ENCODE measurements around the gene CABLES2. TPM values are rescaled to one million over a fixed set of nuclear protein-coding genes. Genes with fewer than 3 reads are reported as not detected.
A peak's percentile ranks its signal among the peaks of the same experiment; 100 is the strongest.

The CABLES2 gene
- polyA plus RNA-seq, 2 of the 4 experiments (the other 2 are of a cell fraction) = 3.9 to 7.7 TPM

DNA sequence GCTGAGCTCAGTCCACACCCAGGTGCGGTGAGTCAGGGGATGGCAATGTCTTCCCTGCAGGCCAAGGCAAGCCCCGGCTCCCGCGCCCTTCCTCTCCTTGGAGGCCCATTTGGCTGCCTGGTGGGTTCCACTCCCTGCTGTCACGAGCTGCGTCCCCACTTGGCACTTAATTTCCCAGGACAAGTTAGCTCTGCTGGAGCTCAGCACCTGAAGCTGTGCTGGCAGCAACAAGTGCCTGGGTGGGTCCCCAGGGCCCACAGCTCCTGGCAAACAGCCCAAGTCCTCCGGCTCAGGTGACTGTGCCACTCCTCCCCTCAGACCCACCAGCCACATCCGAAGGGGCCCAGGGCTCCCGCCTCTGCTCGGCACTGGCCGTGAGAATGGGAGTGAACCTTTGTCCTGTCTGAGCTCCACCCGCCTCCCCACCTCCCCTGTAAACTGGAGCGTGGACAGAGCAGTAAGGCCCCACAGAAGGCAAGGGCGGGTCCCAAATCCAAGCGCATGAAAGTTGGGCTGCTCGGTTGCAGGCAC lies 56.9 kb downstream of the CABLES2 start:
- ATAC-seq = peak; percentile 59 to 62
- peak; percentile 1; the same call in 1 of the 2 replicates for TF ChIP-seq MAZ (IDR thresholded peaks at IDR 0.05; ENCODE audit: borderline replicate concordance, low read depth, low read length)
- TF ChIP-seq KDM1A (IDR thresholded peaks at IDR 0.05; ENCODE audit: low read depth) = no peak
- peak; percentile 41 to 49; a peak in 1 of 5 replicates for TF ChIP-seq EP300 (IDR thresholded peaks at IDR 0.05)
- peak; percentile 37 for TF ChIP-seq GATA3 (IDR thresholded peaks at IDR 0.05; ENCODE audit: borderline replicate concordance)
- TF ChIP-seq, protein P1, sequence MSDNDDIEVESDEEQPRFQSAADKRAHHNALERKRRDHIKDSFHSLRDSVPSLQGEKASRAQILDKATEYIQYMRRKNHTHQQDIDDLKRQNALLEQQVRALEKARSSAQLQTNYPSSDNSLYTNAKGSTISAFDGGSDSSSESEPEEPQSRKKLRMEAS (IDR thresholded peaks at IDR 0.05) = peak; percentile 51; the same call in 1 of the 2 replicates
- TF ChIP-seq NFE2L2 (conservative IDR thresholded peaks at IDR 0.05; ENCODE audit: low read length) = no peak
- TF ChIP-seq, protein P2, sequence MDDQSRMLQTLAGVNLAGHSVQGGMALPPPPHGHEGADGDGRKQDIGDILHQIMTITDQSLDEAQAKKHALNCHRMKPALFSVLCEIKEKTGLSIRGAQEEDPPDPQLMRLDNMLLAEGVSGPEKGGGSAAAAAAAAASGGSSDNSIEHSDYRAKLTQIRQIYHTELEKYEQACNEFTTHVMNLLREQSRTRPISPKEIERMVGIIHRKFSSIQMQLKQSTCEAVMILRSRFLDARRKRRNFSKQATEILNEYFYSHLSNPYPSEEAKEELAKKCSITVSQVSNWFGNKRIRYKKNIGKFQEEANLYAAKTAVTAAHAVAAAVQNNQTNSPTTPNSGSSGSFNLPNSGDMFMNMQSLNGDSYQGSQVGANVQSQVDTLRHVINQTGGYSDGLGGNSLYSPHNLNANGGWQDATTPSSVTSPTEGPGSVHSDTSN (IDR thresholded peaks at IDR 0.05) = no peak
- TF ChIP-seq ZSCAN20 (CRISPR knock-in tag; IDR thresholded peaks at IDR 0.05) = 0 out of 2 replicates have a peak, but pooled peaks have one; percentile 11
- TF ChIP-seq, protein P3, sequence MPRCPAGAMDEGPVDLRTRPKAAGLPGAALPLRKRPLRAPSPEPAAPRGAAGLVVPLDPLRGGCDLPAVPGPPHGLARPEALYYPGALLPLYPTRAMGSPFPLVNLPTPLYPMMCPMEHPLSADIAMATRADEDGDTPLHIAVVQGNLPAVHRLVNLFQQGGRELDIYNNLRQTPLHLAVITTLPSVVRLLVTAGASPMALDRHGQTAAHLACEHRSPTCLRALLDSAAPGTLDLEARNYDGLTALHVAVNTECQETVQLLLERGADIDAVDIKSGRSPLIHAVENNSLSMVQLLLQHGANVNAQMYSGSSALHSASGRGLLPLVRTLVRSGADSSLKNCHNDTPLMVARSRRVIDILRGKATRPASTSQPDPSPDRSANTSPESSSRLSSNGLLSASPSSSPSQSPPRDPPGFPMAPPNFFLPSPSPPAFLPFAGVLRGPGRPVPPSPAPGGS (IDR thresholded peaks at IDR 0.05) = 0 out of 3 replicates have a peak, but pooled peaks have one; percentile 23
- peak in 1 of 2 experiments; percentile 65; a peak in 2 of 5 replicates for TF ChIP-seq JUN (IDR thresholded peaks at IDR 0.05)
- TF ChIP-seq FOSL2 (IDR thresholded peaks at IDR 0.05) = peak; percentile 64; the same call in 1 of the 2 replicates
- TF ChIP-seq FOSL2 (CRISPR knock-in tag; IDR thresholded peaks at IDR 0.05) = peak; percentile 86
- TF ChIP-seq JUNB (IDR thresholded peaks at IDR 0.05) = peak; percentile 30; the same call in 1 of the 2 replicates
- TF ChIP-seq FOSB (CRISPR knock-in tag; IDR thresholded peaks at IDR 0.05) = no peak
- TF ChIP-seq RAD21 (conservative IDR thresholded peaks at IDR 0.05 in 1 of 2, IDR thresholded peaks at IDR 0.05 in 1 of 2) = peak; percentile 3 to 10; a peak in 1 of 5 replicates
- TF ChIP-seq RNF2 (IDR thresholded peaks at IDR 0.05; ENCODE audit: borderline replicate concordance, low read depth) = no peak
- TF ChIP-seq, protein P4, sequence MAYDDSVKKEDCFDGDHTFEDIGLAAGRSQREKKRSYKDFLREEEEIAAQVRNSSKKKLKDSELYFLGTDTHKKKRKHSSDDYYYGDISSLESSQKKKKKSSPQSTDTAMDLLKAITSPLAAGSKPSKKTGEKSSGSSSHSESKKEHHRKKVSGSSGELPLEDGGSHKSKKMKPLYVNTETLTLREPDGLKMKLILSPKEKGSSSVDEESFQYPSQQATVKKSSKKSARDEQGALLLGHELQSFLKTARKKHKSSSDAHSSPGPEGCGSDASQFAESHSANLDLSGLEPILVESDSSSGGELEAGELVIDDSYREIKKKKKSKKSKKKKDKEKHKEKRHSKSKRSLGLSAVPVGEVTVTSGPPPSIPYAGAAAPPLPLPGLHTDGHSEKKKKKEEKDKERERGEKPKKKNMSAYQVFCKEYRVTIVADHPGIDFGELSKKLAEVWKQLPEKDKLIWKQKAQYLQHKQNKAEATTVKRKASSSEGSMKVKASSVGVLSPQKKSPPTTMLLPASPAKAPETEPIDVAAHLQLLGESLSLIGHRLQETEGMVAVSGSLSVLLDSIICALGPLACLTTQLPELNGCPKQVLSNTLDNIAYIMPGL (CRISPR knock-in tag; IDR thresholded peaks at IDR 0.05; ENCODE audit: borderline replicate concordance) = no peak
- TF ChIP-seq EHMT2 (IDR thresholded peaks at IDR 0.05; ENCODE audit: low read depth) = no peak
- TF ChIP-seq, protein P5, sequence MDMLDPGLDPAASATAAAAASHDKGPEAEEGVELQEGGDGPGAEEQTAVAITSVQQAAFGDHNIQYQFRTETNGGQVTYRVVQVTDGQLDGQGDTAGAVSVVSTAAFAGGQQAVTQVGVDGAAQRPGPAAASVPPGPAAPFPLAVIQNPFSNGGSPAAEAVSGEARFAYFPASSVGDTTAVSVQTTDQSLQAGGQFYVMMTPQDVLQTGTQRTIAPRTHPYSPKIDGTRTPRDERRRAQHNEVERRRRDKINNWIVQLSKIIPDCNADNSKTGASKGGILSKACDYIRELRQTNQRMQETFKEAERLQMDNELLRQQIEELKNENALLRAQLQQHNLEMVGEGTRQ (IDR thresholded peaks at IDR 0.05) = 0 out of 2 replicates have a peak, but pooled peaks have one; percentile 30
- TF ChIP-seq SREBF2 (IDR thresholded peaks at IDR 0.05) = no peak
- TF ChIP-seq, protein P6, sequence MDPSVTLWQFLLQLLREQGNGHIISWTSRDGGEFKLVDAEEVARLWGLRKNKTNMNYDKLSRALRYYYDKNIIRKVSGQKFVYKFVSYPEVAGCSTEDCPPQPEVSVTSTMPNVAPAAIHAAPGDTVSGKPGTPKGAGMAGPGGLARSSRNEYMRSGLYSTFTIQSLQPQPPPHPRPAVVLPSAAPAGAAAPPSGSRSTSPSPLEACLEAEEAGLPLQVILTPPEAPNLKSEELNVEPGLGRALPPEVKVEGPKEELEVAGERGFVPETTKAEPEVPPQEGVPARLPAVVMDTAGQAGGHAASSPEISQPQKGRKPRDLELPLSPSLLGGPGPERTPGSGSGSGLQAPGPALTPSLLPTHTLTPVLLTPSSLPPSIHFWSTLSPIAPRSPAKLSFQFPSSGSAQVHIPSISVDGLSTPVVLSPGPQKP (IDR thresholded peaks at IDR 0.05; ENCODE audit: low read depth, low read length) = no peak
- 1% methylated on average over 9 of the region's 16 CpGs for WGBS (ENCODE audit: missing lambda C conversion rate)
- Histone ChIP-seq H3K4me1 (peaks cover 55% of the 10 kb centered on the region), H3K4me3 (no peak overlapping the region), H3K9me3 (peaks cover 23% of the 10 kb centered on the region), H3K27ac (peak overlapping the region; percentile 97 to 99), H3K4me2 (peak overlapping the region; percentile 91)
- DNase-seq (ENCODE audit: low read depth in 1 of 2, low spot score in 1 of 2) = peak; percentile 52 to 93
- peak; percentile 94 for FAIRE-seq
- ChIA-PET CTCF (interaction anchor here (0.7 to 5.3 kb wide), 8 partner anchors 8 to 44 kb away, joined by 3 to 107 read pairs (median 12); partner anchors contain the start of gene LAMA5), POLR2A (interaction anchor here (0.5 to 2.6 kb wide), 9 partner anchors 9 to 46 kb away, joined by 3 to 30 read pairs (median 8); partner anchors contain the start of genes LAMA5 and RPS21)
